ENCODE data around the gene GRP. TPM values are rescaled to one million over a fixed set of nuclear protein-coding genes. Genes with fewer than 3 reads are reported as not detected.

Gene GRP
- total RNA-seq, 1 donor from 2014 or later, result not detected

- TF ChIP-seq, protein P1, sequence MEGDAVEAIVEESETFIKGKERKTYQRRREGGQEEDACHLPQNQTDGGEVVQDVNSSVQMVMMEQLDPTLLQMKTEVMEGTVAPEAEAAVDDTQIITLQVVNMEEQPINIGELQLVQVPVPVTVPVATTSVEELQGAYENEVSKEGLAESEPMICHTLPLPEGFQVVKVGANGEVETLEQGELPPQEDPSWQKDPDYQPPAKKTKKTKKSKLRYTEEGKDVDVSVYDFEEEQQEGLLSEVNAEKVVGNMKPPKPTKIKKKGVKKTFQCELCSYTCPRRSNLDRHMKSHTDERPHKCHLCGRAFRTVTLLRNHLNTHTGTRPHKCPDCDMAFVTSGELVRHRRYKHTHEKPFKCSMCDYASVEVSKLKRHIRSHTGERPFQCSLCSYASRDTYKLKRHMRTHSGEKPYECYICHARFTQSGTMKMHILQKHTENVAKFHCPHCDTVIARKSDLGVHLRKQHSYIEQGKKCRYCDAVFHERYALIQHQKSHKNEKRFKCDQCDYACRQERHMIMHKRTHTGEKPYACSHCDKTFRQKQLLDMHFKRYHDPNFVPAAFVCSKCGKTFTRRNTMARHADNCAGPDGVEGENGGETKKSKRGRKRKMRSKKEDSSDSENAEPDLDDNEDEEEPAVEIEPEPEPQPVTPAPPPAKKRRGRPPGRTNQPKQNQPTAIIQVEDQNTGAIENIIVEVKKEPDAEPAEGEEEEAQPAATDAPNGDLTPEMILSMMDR (IDR thresholded peaks at IDR 0.05), result no peak
- H3K27me3 ChIP-seq, result no peaks in the 10 kb centered on the region
- DNase-seq (ENCODE audit: low spot score in 2 of 2), result no peak
- no peaks in the 10 kb centered on the region for H3K36me3 ChIP-seq
- no peaks in the 10 kb centered on the region for H3K9me3 ChIP-seq
- no peaks in the 10 kb centered on the region for H3K4me1 ChIP-seq
- intact Hi-C loops (cut with DNase I), result no loop called here
- H3K27ac ChIP-seq, result no peak overlapping the region
- no peak overlapping the region for H3K4me3 ChIP-seq
Observed at GRCh38 chr18:59279193-59279592, 59.2 kb downstream of the GRP start.

DNA sequence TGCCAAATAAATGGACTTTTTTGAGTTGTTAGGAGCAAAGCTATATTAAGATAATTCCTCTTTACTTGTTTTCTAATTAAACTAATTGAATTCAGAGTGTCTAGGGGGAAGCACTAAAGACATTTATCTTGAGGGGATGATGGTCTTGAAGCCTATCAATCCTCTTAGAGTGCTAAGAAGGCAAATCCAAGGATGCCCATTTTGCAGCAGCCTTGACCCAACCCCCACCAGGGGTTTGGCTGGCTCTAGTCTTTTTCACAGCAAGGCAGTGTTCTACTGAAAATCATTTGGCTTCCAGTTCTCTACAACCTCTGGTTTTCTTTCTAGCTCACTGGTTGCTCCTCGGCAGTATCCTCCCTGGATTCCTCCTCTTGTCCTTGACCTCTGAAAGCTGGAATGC, 59.8 kb downstream of the GRP start:
- TF ChIP-seq, protein P1 (IDR thresholded peaks at IDR 0.05), result no peak
- Histone ChIP-seq H3K36me3 (no peaks in the 10 kb centered on the region), H3K27me3 (no peaks in the 10 kb centered on the region), H3K9me3 (no peaks in the 10 kb centered on the region), H3K4me3 (no peak overlapping the region), H3K4me1 (no peaks in the 10 kb centered on the region), H3K27ac (no peak overlapping the region)
- no peak for DNase-seq (ENCODE audit: low spot score in 2 of 2)
- intact Hi-C loops (cut with DNase I), result no loop called here

Other genes with a start within 250 kb of the GRP start
- gene SEC11C, start 80.3 kb upstream of the GRP start, total RNA-seq, result 6.2 TPM
- gene RAX, start 53.3 kb downstream of the GRP start, total RNA-seq, result not detected
- gene CPLX4, start 98.5 kb downstream of the GRP start, total RNA-seq, result not detected
- gene LMAN1, start 139.1 kb downstream of the GRP start, total RNA-seq, result 60.8 TPM

All from ascending aorta (tissue), 2 donors.